Measurements from ENCODE around the gene NDUFAF8.

DNA sequence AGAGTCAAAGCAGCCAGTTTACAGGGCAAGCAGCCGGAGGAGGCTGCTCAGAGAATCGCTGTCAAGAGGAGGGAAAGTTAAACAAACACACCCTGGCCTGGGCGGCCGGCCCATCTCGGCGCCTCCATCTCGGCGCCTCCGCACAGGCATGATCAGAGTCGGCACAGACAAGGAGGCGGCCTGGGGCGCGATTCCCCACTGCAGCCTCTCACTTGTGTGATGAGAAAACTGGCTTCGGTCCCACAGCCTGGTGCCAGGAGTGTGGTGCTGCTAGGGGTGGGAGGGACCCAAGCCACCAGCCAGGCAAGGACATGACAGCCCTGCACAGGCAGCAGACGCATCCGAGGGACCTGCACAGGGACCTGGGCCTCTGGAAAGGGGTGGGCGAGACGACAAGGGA is 38.3 kb downstream of the NDUFAF8 start:
- TF ChIP-seq, protein P1, sequence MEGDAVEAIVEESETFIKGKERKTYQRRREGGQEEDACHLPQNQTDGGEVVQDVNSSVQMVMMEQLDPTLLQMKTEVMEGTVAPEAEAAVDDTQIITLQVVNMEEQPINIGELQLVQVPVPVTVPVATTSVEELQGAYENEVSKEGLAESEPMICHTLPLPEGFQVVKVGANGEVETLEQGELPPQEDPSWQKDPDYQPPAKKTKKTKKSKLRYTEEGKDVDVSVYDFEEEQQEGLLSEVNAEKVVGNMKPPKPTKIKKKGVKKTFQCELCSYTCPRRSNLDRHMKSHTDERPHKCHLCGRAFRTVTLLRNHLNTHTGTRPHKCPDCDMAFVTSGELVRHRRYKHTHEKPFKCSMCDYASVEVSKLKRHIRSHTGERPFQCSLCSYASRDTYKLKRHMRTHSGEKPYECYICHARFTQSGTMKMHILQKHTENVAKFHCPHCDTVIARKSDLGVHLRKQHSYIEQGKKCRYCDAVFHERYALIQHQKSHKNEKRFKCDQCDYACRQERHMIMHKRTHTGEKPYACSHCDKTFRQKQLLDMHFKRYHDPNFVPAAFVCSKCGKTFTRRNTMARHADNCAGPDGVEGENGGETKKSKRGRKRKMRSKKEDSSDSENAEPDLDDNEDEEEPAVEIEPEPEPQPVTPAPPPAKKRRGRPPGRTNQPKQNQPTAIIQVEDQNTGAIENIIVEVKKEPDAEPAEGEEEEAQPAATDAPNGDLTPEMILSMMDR (IDR thresholded peaks at IDR 0.05) = no peak
- TF ChIP-seq POLR2A (IDR thresholded peaks at IDR 0.05) = no peak

Measured in esophagus squamous epithelium (tissue), 4 donors.